ENCODE measurements around the gene MRPL42. TPM values are rescaled to one million over a fixed set of nuclear protein-coding genes. Genes with fewer than 3 reads are reported as not detected.
"Not testable (repeated sequence)": the region's sequence is repeated elsewhere in the genome, so short reads cannot be mapped to it uniquely, and the experiment has no call there.

Gene MRPL42
- polyA plus RNA-seq, 1 donor (not counting 4 experiments of a cell fraction or from before 2014, with no cell fraction given): 110 TPM

DNA sequence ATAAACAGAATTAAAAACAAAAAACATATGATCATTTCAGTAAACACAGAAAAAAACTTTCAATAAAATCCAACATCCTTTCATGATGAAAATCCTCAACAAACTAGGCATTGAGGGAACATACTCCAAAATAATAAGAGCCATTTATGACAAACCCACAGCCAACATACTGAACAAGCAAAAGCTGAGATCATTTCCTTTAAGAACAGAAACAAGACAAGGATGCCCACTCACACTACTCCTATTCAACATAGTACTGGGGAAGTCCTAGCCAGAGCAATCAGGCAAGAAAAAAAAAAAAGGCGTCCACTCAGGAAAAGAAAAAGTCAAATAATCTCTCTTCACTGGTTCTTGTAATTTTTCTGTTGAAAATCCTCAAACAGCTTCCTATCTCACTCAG is 30.1 kb downstream of the MRPL42 start:
- no peak overlapping the region for H3K4me2 ChIP-seq (ENCODE audit: control insufficient read depth, extremely low read depth, insufficient read depth, low read depth, low read length)
- H3K9me3 ChIP-seq (ENCODE audit: control insufficient read depth, low read depth, low read length): no peaks in the 10 kb centered on the region
- no peaks in the 10 kb centered on the region for H4K20me1 ChIP-seq (ENCODE audit: control insufficient read depth, extremely low read depth, insufficient read depth, low read length)
- H3K27me3 ChIP-seq (ENCODE audit: control insufficient read depth, extremely low read depth, insufficient read depth, low read length): no peaks in the 10 kb centered on the region
- no peaks in the 10 kb centered on the region for H3K79me2 ChIP-seq (ENCODE audit: control insufficient read depth, insufficient read depth, low read length)
- FAIRE-seq: no peak
- H3K4me3 ChIP-seq (ENCODE audit: control insufficient read depth in 2 of 3, extremely low read depth in 1 of 3, insufficient read depth in 2 of 3, low read depth in 1 of 3, low read length in 3 of 3): no peak overlapping the region
- H2AFZ ChIP-seq (ENCODE audit: control insufficient read depth, low read length): no peak overlapping the region
- no peaks in the 10 kb centered on the region for H3K9me1 ChIP-seq (ENCODE audit: control insufficient read depth, extremely low read depth, insufficient read depth, low read length)
- peaks cover 3 to 9% of the 10 kb centered on the region in 2 experiments for H3K36me3 ChIP-seq (ENCODE audit: control insufficient read depth in 2 of 2, extremely low read depth in 1 of 2, insufficient read depth in 2 of 2, low read length in 2 of 2)
- dilution Hi-C loops (cut with MboI; ENCODE audit: extremely low pct_ligation_motif_present, low sequenced_read_pairs): no loop called here
- TF ChIP-seq, protein P1, sequence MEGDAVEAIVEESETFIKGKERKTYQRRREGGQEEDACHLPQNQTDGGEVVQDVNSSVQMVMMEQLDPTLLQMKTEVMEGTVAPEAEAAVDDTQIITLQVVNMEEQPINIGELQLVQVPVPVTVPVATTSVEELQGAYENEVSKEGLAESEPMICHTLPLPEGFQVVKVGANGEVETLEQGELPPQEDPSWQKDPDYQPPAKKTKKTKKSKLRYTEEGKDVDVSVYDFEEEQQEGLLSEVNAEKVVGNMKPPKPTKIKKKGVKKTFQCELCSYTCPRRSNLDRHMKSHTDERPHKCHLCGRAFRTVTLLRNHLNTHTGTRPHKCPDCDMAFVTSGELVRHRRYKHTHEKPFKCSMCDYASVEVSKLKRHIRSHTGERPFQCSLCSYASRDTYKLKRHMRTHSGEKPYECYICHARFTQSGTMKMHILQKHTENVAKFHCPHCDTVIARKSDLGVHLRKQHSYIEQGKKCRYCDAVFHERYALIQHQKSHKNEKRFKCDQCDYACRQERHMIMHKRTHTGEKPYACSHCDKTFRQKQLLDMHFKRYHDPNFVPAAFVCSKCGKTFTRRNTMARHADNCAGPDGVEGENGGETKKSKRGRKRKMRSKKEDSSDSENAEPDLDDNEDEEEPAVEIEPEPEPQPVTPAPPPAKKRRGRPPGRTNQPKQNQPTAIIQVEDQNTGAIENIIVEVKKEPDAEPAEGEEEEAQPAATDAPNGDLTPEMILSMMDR (optimal IDR thresholded peaks at IDR 0.05 in 1 of 3, IDR thresholded peaks at IDR 0.05 in 1 of 3, conservative IDR thresholded peaks at IDR 0.05 in 1 of 3; ENCODE audit: extremely low read depth in 1 of 3, insufficient read depth in 2 of 3, low read length in 3 of 3): no peak
- no peak for TF ChIP-seq EZH2 (IDR thresholded peaks at IDR 0.05; ENCODE audit: low read length)
- H3K27ac ChIP-seq (ENCODE audit: control insufficient read depth, insufficient read depth, low read length): no peak overlapping the region
- no peaks in the 10 kb centered on the region for H3K4me1 ChIP-seq (ENCODE audit: control insufficient read depth, extremely low read depth, insufficient read depth, low read length)
- DNase-seq (ENCODE audit: low read depth, low spot score): no peak
- H3K9ac ChIP-seq (ENCODE audit: control insufficient read depth, extremely low read depth, insufficient read depth, low read length): no peak overlapping the region

DNA sequence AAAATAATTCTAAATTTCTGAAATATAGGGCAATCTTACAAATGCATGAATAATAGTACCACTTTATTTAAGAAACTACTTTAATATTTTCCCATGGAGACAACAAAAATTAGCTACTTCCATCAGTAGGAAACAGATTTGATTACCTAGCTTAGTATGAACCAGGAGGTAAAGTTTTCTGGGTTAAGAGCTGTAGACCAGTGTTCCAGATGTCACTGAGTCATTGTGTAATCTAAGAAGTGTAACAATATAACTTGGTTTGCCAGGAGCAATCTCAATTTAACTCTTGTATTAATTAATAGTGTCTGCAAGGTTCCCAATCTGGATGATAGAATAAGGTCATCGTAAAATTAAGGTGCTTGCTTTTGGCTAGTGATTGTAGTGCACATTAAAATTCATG is 31.5 kb downstream of the MRPL42 start:
- H3K9me1 ChIP-seq (ENCODE audit: control insufficient read depth, extremely low read depth, insufficient read depth, low read length); DNase-seq (ENCODE audit: low read depth, low spot score); H3K4me1 ChIP-seq (ENCODE audit: control insufficient read depth, extremely low read depth, insufficient read depth, low read length); H4K20me1 ChIP-seq (ENCODE audit: control insufficient read depth, extremely low read depth, insufficient read depth, low read length); H3K27me3 ChIP-seq (ENCODE audit: control insufficient read depth, extremely low read depth, insufficient read depth, low read length); H3K9ac ChIP-seq (ENCODE audit: control insufficient read depth, extremely low read depth, insufficient read depth, low read length); dilution Hi-C loops (cut with MboI; ENCODE audit: extremely low pct_ligation_motif_present, low sequenced_read_pairs); H3K79me2 ChIP-seq (ENCODE audit: control insufficient read depth, insufficient read depth, low read length); H3K4me2 ChIP-seq (ENCODE audit: control insufficient read depth, extremely low read depth, insufficient read depth, low read depth, low read length); H3K4me3 ChIP-seq (ENCODE audit: control insufficient read depth in 2 of 3, extremely low read depth in 1 of 3, insufficient read depth in 2 of 3, low read depth in 1 of 3, low read length in 3 of 3); H2AFZ ChIP-seq (ENCODE audit: control insufficient read depth, low read length); H3K27ac ChIP-seq (ENCODE audit: control insufficient read depth, insufficient read depth, low read length); H3K9me3 ChIP-seq (ENCODE audit: control insufficient read depth, low read depth, low read length): not testable (repeated sequence)
- H3K36me3 ChIP-seq (ENCODE audit: control insufficient read depth in 2 of 2, extremely low read depth in 1 of 2, insufficient read depth in 2 of 2, low read length in 2 of 2): peaks cover 3 to 12% of the 10 kb centered on the region in 2 experiments
- peak; percentile 49 for FAIRE-seq

GRCh38 chr12:93500201-93500600 is 32.9 kb downstream of the MRPL42 start:
- dilution Hi-C loops (cut with MboI; ENCODE audit: extremely low pct_ligation_motif_present, low sequenced_read_pairs): no loop called here
- no peak overlapping the region for H3K4me2 ChIP-seq (ENCODE audit: control insufficient read depth, extremely low read depth, insufficient read depth, low read depth, low read length)

More at GRCh38 chr12:93500201-93500600, 32.9 kb downstream of the MRPL42 start:
- no peaks in the 10 kb centered on the region for H4K20me1 ChIP-seq (ENCODE audit: control insufficient read depth, extremely low read depth, insufficient read depth, low read length)
- H2AFZ ChIP-seq (ENCODE audit: control insufficient read depth, low read length): no peak overlapping the region
- DNase-seq (ENCODE audit: low read depth, low spot score) (no peak), FAIRE-seq (no peak)
- no peaks in the 10 kb centered on the region for H3K27me3 ChIP-seq (ENCODE audit: control insufficient read depth, extremely low read depth, insufficient read depth, low read length)
- TF ChIP-seq, protein P1 (optimal IDR thresholded peaks at IDR 0.05 in 1 of 3, IDR thresholded peaks at IDR 0.05 in 1 of 3, conservative IDR thresholded peaks at IDR 0.05 in 1 of 3; ENCODE audit: extremely low read depth in 1 of 3, insufficient read depth in 2 of 3, low read length in 3 of 3): no peak
- no peak for TF ChIP-seq EZH2 (IDR thresholded peaks at IDR 0.05; ENCODE audit: low read length)
- H3K27ac ChIP-seq (ENCODE audit: control insufficient read depth, insufficient read depth, low read length): no peak overlapping the region
- H3K79me2 ChIP-seq (ENCODE audit: control insufficient read depth, insufficient read depth, low read length): no peaks in the 10 kb centered on the region
- no peaks in the 10 kb centered on the region for H3K9me3 ChIP-seq (ENCODE audit: control insufficient read depth, low read depth, low read length)
- H3K9ac ChIP-seq (ENCODE audit: control insufficient read depth, extremely low read depth, insufficient read depth, low read length): no peak overlapping the region
- peaks cover 5 to 7% of the 10 kb centered on the region in 2 experiments for H3K36me3 ChIP-seq (ENCODE audit: control insufficient read depth in 2 of 2, extremely low read depth in 1 of 2, insufficient read depth in 2 of 2, low read length in 2 of 2)
- H3K4me3 ChIP-seq (ENCODE audit: control insufficient read depth in 2 of 3, extremely low read depth in 1 of 3, insufficient read depth in 2 of 3, low read depth in 1 of 3, low read length in 3 of 3): no peak overlapping the region
- no peaks in the 10 kb centered on the region for H3K4me1 ChIP-seq (ENCODE audit: control insufficient read depth, extremely low read depth, insufficient read depth, low read length)
- no peaks in the 10 kb centered on the region for H3K9me1 ChIP-seq (ENCODE audit: control insufficient read depth, extremely low read depth, insufficient read depth, low read length)

Measured in keratinocyte (primary cell).